Measurements from ENCODE around the gene DDX10. TPM values are rescaled to one million over a fixed set of nuclear protein-coding genes. Genes with fewer than 3 reads are reported as not detected.

The DDX10 gene
- total and polyA plus RNA-seq, 9 of the 15 experiments (the other 6 are each of a cell fraction or from before 2014, with no cell fraction given) = 33.9 to 94.6 (median 50.7) TPM

GRCh38 chr11:108912581-108912980, 247.7 kb downstream of the DDX10 start (continued):
- TF ChIP-seq, protein P1, sequence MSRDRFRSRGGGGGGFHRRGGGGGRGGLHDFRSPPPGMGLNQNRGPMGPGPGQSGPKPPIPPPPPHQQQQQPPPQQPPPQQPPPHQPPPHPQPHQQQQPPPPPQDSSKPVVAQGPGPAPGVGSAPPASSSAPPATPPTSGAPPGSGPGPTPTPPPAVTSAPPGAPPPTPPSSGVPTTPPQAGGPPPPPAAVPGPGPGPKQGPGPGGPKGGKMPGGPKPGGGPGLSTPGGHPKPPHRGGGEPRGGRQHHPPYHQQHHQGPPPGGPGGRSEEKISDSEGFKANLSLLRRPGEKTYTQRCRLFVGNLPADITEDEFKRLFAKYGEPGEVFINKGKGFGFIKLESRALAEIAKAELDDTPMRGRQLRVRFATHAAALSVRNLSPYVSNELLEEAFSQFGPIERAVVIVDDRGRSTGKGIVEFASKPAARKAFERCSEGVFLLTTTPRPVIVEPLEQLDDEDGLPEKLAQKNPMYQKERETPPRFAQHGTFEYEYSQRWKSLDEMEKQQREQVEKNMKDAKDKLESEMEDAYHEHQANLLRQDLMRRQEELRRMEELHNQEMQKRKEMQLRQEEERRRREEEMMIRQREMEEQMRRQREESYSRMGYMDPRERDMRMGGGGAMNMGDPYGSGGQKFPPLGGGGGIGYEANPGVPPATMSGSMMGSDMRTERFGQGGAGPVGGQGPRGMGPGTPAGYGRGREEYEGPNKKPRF (IDR thresholded peaks at IDR 0.05; ENCODE audit: low read depth, low read length) = no peak
- TF ChIP-seq LEF1 (IDR thresholded peaks at IDR 0.05) (no peak), FOXA1 (IDR thresholded peaks at IDR 0.05; ENCODE audit: borderline replicate concordance) (no peak), U2AF1 (optimal IDR thresholded peaks at IDR 0.05; ENCODE audit: low read depth, low read length) (no peak), ASH1L (IDR thresholded peaks at IDR 0.05; ENCODE audit: borderline replicate concordance, low read depth, partially characterized antibody) (no peak), STAT5A (IDR thresholded peaks at IDR 0.05; ENCODE audit: borderline replicate concordance, low read length) (no peak), MBD2 (IDR thresholded peaks at IDR 0.05; ENCODE audit: borderline replicate concordance, low read depth) (no peak), HNRNPH1 (optimal IDR thresholded peaks at IDR 0.05; ENCODE audit: low read depth, low read length) (no peak), RBM34 (IDR thresholded peaks at IDR 0.05; ENCODE audit: borderline replicate concordance, insufficient read depth, low read length) (no peak), SP1 (CRISPR knock-in tag; IDR thresholded peaks at IDR 0.05) (no peak), ZNF431 (CRISPR knock-in tag; IDR thresholded peaks at IDR 0.05) (no peak), RBM25 (IDR thresholded peaks at IDR 0.05; ENCODE audit: low read depth, low read length, severe bottlenecking) (no peak), MEIS2 (IDR thresholded peaks at IDR 0.05; ENCODE audit: partially characterized antibody) (no peak), MIER1 (IDR thresholded peaks at IDR 0.05; ENCODE audit: low read depth) (no peak), EP300 (IDR thresholded peaks at IDR 0.05; ENCODE audit: low read length) (no peak), KHSRP (IDR thresholded peaks at IDR 0.05) (no peak), MAFG (tag; conservative IDR thresholded peaks at IDR 0.05) (peak; percentile 18; the same call in 1 of the 2 replicates), PYGO2 (tag; IDR thresholded peaks at IDR 0.05) (no peak), NCOA2 (IDR thresholded peaks at IDR 0.05; ENCODE audit: partially characterized antibody in 2 of 2) (no peak), C11orf30 (IDR thresholded peaks at IDR 0.05; ENCODE audit: low read depth) (peak; percentile 34; the same call in 1 of the 2 replicates), RHOXF2B (CRISPR knock-in tag; conservative IDR thresholded peaks at IDR 0.05) (no peak), ZNF644 (tag; IDR thresholded peaks at IDR 0.05; ENCODE audit: low read depth) (no peak), BHLHE40 (IDR thresholded peaks at IDR 0.05; ENCODE audit: low read length) (peak; percentile 40), POLR2A (conservative IDR thresholded peaks at IDR 0.05) (no peak), MXI1 (IDR thresholded peaks at IDR 0.05; ENCODE audit: low read depth, low read length) (no peak), U2AF2 (optimal IDR thresholded peaks at IDR 0.05; ENCODE audit: low read depth, low read length) (no peak), ARID2 (IDR thresholded peaks at IDR 0.05) (no peak)
- TF ChIP-seq, protein P2, sequence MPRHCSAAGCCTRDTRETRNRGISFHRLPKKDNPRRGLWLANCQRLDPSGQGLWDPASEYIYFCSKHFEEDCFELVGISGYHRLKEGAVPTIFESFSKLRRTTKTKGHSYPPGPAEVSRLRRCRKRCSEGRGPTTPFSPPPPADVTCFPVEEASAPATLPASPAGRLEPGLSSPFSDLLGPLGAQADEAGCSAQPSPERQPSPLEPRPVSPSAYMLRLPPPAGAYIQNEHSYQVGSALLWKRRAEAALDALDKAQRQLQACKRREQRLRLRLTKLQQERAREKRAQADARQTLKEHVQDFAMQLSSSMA (CRISPR knock-in tag; IDR thresholded peaks at IDR 0.05) = no peak
